DMS 273 (cell line): ENCODE results near the gene KDF1.
"Not testable (repeated sequence)": the region's sequence is repeated elsewhere in the genome, so short reads cannot be mapped to it uniquely, and the experiment has no call there.

Experiments
- DNase-seq: peaks from one replicate; lab custom pipeline; 2025; ENCODE audit not compliant: unreplicated experiment; lab: John Stamatoyannopoulos, UW

KDF1 gene

DNA sequence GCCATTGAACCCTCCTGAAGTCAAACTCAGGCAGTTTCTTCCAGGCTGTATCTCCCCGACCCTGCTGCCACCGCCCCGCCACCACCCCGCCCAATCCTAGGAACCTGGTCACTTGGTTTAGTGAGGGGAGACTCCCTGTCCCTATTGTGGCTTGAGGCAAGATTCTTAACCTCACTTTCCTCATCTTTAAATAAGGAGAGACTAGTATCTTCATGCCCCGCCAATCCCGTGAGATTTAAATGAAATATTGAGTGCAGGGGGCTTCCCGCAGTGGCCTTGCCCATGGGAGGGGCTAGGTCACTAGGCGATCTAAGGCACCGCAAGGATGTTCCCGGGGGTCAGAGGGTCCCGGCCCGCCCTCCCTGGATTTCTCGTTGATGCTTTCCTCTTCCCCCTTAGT is 998 bp downstream of the KDF1 start:
- no peak for DNase-seq

DNA sequence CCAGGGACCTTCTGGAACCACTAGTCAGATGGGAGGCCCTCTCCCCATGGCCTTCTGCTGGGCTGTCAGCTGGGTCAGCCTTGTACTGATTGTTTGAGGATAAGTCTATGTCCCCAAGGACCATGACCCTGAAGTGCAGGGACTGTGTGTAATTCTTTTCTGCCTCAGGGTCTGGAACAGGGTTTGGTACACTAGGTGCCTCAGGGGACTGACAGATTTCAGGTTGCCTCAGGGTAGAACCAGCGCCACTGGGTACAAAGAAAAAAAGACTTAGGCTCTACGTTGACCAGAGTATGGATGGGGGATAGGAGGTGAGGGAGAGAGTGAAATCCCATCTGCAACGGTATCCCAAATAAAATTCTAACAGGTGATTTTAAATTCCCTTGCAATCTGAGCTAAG is 3.0 kb downstream of the KDF1 start:
- no peak for DNase-seq

DNA sequence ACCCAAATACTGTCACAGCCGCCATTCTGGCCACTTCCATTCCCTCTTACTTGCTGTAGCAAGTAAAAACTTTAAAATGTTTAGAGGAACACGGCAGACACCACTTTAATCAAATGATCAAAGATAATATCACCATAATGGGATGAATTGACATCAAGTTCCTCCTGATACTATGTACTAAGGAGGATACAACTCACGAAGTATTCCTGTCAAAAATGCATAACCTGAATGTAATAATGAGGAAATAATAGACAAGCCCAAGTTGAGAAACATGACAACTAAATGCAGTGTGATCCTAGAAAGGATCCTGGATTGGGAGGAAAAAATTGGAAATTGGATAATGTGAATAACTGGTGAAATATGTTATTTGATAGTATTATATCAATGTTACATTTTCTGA is 3.9 kb downstream of the KDF1 start:
- no peak for DNase-seq

DNA sequence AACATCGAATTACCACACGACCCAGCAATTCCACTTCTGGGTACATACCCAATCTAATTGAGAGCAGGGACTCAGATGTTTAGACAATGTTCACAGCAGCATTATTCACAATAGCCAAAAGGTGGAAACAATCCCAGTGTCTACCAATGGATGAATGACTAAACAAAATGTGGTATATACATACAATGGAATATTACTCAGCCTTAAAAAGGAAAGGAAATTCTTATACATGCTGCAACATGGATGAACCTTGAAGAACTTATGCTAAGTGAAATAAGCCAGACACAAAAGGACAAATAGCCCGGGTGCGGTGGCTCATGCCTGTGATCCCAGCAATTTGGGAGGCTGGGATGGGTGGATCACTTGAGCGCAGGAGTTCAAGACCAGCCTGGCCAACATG is 6.9 kb downstream of the KDF1 start:
- no peak for DNase-seq

DNA sequence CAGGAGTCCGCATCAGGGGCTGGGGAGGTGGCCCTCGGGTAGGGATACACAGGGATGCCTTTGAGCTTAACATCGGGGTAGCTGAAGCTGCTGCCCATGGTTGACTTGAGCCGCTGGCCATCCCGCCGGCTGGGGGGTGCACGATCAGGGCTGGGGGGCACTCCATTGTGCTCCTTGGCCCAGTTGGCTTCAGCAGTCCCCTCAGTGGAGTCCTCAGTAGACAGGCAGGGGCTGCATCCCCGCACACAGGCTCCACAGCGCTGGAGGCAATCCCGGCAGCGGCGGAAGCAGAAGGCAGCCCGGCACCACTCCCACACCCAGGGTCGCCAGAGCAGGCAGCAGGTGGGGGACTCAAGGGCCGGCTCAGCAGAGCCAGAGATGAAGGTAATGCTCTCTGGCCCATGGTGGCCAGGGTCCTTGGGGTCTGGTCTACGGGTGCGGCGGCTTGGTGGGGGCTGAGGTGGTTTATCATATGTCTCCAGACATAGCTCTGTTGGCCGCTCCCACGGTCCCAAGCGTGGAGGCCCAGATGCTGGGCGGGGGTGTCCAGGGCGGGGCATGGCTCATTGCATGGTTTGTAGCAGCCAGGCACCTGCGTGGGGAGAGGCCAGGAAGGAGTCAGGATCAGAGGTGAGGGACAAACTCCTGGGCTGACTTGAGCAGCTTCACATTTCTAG is 8.3 kb downstream of the KDF1 start:
- DNase-seq, result no peak

DNA sequence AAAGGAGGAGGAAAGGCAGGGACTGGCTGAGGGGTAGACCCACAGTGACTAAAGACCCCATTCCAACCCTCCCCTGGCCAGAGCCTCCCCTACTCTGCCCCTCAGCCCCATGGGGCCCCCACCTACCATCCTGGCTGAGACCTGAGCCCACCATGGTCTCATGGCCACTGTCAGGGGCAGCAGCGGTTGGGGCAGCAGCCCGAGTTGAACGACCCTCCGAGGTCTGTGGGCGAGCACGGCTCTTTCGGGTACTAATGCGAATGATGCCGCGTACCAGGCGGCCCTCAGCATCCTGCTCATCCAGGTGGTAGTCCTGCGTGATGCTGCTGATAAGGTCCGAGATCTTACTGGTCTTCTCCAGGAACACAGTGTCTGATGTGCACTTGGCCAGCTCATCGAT is 9.1 kb downstream of the KDF1 start:
- no peak for DNase-seq

DNA sequence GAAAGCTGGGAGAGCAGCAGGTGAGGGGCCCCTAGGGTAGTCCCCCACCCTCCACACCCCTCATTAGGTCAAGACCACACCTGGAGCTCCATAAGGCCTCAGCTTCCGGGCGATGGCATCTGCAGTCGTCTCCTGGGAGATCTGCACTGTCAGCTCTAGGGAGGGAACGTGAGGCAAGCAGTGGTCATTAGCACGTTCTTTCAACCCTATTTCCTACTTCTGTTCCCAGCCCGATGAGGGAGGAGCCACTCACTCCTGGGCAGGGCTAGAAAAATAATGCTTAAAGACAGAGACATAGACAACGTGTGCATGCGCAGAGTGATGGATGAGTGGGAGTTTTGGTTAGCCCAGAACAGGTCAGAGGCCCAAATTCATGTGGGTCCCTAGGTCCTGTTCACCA is 9.7 kb downstream of the KDF1 start:
- DNase-seq, result no peak

DNA sequence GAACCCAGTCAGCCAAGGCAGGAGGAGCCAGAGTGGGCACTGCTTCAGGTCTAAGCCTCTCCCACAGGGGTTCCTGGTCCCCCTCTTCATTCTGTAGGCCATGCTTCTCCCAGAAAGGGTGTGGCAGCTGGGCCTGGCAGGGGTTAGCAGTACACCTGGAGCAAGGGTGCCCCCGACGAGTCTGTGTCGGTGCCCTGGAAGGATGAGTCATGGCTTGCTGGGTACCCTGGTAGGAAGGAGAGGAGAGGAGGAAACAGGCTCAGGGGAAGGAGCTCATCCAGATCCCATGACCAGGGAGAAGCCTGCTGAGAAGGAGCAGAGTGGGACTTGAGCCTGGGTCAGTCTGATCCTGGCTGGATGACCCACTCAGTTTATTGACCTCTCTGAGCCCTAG is 10.3 kb downstream of the KDF1 start:
- DNase-seq, result no peak

DNA sequence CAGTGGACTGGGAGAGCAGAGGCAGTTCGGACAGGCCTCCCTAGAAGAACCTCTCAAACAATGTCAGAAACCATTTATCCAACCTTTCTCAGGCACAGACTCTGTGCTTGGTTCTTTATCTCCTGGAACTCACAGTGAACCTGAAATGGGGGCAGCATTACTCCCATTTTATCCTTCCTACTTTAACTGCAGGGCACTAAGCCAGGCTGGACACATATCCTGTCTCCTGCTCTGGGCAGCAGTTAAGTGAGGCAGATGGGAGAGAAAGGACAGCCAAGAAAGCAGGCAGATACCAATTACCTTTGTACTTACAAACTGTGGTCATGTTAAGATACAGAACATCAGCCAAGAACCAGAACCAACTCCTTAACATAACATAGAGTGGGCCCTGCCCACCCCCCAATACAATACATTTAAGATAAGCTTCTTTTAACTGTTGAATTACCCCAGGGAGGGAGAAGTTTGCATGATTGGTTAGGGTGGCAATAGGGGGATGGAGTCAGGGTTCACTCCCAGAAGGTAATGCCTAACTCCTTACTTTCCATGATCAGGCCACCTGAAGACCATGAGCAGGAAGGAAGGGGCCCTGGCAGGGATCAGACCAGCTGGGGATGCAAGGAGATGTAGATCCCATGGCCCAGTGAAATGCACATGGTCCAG is 10.9 kb downstream of the KDF1 start:
- DNase-seq, result no peak

DNA sequence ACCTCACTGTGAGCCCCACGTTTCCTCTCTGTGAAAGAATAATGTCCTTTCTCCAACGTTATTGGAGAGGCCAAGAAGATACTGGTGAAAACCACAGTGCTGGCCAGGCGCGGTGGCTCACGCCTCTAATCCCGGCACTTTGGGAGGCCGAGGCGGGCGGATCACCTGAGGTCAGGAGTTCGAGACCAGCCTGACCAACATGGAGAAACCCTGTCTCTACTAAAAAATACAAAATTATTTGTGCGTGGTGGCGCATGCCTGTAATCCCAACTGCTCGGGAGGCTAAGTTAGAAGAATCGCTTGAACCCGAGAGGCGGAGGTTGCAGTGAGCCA is 11.6 kb downstream of the KDF1 start:
- not testable (repeated sequence) for DNase-seq

DNA sequence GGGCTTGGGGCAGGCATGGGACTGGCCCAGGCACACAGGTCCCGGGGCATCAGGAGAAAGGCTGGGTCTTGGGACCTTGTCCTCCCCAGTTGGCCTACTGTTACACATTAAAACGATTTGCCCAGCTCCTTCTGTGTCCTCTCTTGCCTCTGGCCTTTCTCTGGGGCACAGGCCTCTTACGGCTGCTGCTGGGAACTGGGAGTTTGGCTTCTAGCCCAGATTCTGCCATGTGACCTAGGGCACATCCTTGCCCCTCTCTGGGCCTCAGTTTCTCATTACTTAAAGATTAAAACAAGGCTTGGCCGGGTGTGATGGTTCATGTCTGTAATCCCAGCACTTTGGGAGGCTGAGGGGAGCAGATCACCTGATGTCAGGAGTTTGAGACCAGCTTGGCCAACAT is 14.0 kb downstream of the KDF1 start:
- no peak for DNase-seq

DNA sequence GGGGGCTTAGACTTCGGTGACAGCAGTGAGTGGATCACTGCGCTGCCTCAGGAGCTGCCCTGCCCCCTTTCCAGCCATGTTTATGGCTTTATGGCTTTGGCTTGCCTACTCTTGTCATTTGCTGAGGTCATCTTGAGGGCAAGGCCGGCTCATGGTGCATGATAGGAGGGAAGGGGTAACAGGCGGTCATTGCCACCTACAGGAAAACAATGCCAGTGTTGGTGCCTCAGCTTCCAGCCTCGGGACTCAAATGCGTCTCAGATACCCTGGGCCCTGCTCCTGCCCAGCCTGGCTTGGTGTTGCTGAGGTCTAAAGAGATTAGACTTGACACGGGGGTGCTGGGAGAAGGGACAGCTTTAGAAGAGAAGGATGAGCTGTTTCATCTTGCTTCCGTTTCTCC is 14.5 kb downstream of the KDF1 start:
- no peak for DNase-seq

DNA sequence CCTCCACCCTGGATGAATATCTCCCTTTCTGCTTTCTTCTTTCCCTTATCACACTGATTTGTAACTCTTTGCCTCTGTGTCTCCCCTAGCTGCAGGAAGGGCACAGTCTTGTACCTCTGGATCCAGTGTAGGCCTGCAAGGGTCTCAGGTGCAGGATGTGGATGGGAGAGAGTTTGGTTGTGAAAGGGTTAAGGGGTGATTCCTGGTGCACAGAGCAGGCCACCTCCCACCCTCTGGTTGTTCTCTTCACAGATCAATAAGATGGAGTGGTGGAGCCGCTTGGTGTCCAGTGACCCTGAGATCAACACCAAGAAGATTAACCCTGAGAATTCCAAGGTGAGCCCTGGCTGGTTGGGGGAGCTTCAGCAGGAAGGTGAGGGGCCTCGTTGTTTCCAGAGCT is 15.1 kb downstream of the KDF1 start:
- DNase-seq, result no peak

DNA sequence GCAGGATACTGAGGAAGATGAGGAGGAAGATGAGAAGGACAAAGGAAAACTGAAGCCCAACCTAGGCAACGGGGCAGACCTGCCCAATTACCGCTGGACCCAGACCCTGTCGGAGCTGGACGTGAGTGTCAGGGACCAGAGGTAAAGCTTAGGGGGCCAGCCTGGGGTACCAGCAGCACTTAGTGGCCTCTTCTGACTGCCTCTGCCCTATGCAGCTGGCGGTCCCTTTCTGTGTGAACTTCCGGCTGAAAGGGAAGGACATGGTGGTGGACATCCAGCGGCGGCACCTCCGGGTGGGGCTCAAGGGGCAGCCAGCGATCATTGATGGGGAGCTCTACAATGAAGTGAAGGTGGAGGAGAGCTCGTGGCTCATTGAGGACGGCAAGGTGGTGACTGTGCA is 17.6 kb downstream of the KDF1 start:
- no peak for DNase-seq

DNA sequence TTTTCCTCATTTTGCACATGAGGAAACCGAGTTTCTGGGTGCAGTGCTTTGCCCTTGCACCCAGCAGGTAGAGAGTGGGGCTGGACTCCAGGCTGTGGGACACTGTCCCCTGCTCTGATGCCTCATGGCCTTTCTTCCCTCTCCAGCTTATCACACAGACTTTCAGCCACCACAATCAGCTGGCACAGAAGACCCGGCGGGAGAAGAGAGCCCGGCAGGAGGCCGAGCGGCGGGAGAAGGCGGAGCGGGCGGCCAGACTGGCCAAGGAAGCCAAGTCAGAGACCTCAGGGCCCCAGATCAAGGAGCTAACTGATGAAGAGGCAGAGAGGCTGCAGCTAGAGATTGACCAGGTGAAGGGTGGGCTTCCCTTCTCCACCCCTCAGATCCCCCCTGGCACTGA is 19.0 kb downstream of the KDF1 start:
- DNase-seq, result no peak

DNA sequence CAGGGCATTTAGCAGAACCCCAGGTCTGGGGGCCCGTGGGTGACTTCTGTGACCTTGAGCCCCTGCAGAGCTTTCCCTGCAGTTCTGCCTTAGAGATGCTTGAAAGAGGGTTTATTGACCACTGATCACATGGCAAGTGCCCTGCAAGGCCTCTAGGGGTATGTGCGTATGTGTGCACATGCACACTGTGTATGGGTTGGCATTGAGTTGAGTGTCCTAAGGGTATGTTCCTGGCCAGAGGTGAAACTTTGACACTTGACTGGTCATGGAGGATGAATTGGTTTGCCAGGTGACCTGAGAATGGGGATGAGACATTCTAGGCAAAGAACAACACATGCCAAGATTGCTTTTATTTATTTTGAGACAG is 21.6 kb downstream of the KDF1 start:
- DNase-seq, result no peak

DNA sequence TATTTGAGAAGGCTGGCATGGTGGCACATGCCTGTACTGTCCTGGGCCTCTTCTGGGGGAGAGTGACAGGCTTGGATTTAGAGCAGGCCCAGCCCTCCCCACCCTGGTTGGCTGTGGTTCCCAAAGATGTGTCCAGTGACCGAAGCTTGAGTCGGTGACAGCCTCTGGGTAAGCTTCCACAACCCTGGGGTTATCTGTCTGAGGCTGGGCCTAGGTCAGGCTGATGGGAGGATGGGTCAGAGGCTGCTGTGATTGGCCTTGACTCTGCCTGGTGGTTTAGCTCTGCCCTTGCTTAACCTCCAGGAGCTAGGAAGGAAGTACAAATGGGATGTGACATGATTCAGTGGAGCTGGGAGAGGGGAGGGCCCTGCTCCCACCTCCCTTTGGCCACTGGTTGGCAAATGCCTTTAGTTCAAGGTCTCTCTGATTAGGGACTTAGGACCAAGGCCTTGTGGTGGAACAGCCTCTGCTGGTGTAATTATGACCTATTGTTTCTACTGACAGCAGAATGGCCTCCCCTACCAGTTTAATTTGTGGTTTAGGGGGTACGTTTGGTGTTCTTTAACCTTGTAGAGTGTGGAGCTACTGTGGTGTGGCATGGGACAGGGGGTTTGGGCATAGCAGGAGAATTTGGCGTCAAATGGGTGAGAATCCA is 22.1 kb downstream of the KDF1 start:
- no peak for DNase-seq

DNA sequence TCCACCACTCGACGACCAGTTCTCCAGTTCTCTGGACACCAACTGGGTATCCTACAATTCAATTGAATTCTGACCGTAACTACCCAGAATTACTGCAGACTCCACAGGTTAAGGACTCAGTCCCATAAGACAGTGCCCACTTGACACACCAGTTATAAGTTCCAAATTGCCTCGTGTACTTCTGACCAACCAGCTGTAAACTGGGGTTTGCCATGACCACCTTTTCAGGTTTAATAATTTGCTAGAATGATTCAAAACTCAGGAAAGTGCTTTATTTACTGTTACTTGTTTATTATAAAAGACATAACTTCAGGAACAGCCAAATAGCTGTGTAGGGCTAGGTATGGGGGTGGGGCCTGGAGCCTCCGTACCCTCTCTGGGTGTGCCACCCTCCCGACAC is 23.4 kb downstream of the KDF1 start:
- DNase-seq, result no peak

DNA sequence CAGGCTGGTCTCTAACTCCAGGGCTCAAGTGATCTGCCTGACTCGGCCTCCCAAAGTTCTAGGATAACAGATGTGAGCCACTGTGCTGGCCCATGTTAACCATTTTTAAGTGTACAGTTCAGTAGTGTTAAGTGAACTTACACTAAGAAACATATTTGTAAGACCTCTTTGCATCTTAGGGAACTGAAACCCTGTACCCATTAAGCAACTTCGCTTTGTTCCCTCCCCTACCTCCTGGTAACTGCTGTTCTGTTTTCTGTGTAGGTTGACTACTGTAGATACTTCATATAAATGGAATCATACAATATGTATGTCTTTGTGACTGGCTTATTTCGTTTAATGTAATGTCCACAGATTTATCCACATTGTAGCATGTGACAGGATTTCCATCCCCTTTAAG is 27.7 kb downstream of the KDF1 start:
- DNase-seq, result no peak

DNA sequence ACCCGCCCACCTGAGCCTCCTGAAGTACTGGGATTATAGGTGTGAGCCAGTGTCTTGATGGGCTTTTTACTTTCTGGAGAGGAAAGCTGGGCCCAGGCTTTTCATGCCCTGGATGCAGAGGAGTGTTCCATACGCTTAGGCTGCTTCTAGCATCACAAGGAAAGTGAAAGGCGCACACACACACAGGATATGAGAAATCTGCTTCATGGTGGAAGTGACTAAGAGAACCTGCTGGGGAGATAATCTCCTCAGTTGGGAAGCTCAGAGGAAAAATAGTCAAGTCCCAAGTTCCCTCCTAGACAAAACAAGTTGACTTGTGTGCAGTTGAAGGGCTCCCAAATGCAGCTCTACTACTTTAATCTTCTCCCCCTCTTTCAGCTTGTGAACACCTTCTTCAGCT is 36.6 kb downstream of the KDF1 start:
- no peak for DNase-seq

DNA sequence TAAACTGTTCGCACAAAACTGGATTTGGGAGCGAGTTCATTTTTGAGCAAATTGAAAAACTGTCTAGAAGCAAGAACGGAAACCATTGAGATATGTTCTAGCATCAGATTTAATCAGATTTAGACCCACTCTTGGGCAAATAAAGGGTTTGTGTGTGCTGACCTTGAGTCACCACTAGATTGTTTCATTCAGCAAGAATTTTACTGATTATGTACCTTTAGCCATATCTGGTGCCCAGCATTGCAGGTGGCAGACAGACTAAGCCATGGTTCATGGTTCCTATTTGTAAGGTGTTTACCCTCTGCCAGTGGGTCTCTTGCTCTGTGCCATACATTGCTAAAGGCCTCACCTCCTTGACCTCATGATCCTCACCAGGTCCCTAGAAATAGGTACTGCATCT is 37.4 kb downstream of the KDF1 start:
- DNase-seq, result no peak

DNA sequence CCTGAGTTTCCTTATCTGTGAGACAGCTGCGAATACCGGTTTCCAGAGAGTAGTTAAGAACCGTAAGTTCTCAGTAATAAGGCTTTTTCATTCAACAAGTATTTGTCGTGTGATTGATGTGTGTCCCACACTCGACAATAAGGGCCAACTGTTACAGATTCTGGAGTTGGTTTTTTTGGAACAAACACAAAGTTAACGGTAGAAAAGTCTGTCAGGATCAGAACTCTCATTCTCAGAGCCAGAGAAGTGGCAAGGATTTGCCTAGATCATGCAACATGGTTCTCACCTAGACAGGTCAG is 37.9 kb downstream of the KDF1 start:
- DNase-seq, result no peak
